Measurements from ENCODE around the gene DMRTA2.

Gene DMRTA2

GRCh38 chr1:50422946-50423669, at the start of gene DMRTA2:
DMRTA2 (minus strand) TSS chr1:50423443; CDS start chr1:50421536, 1,907 bp downstream.
- DNase-seq (ENCODE audit: low read depth in 2 of 2) = no peak

- DNase-seq (ENCODE audit: low read depth in 2 of 2) = no peak
Observed at GRCh38 chr1:50471967-50472366, 48.7 kb upstream of the DMRTA2 start.

- DNase-seq (ENCODE audit: low read depth in 2 of 2) = no peak
Observed at GRCh38 chr1:50462964-50463363, 39.7 kb upstream of the DMRTA2 start.

GRCh38 chr1:50458507-50458906, 35.3 kb upstream of the DMRTA2 start:
- DNase-seq (ENCODE audit: low read depth in 2 of 2) = no peak

GRCh38 chr1:50454911-50455310, 31.7 kb upstream of the DMRTA2 start:
- no peak for DNase-seq (ENCODE audit: low read depth in 2 of 2)

- DNase-seq (ENCODE audit: low read depth in 2 of 2) = no peak
Observed at GRCh38 chr1:50453266-50453665, 30.0 kb upstream of the DMRTA2 start.

- DNase-seq (ENCODE audit: low read depth in 2 of 2) = no peak
Observed at GRCh38 chr1:50452700-50453099, 29.5 kb upstream of the DMRTA2 start.

- DNase-seq (ENCODE audit: low read depth in 2 of 2) = no peak
Observed at GRCh38 chr1:50450861-50451653, 27.8 kb upstream of the DMRTA2 start.

- no peak for DNase-seq (ENCODE audit: low read depth in 2 of 2)
Observed at GRCh38 chr1:50447961-50448360, 24.7 kb upstream of the DMRTA2 start.

GRCh38 chr1:50441183-50441582, 17.9 kb upstream of the DMRTA2 start:
- DNase-seq (ENCODE audit: low read depth in 2 of 2) = no peak

GRCh38 chr1:50438945-50439344, 15.7 kb upstream of the DMRTA2 start:
- no peak for DNase-seq (ENCODE audit: low read depth in 2 of 2)

- DNase-seq (ENCODE audit: low read depth in 2 of 2) = no peak
Observed at GRCh38 chr1:50436489-50436888, 13.2 kb upstream of the DMRTA2 start.

GRCh38 chr1:50430010-50430405, 6.8 kb upstream of the DMRTA2 start:
- DNase-seq (ENCODE audit: low read depth in 2 of 2) = no peak

- DNase-seq (ENCODE audit: low read depth in 2 of 2) = no peak
Observed at GRCh38 chr1:50427818-50428779, 4.9 kb upstream of the DMRTA2 start.

GRCh38 chr1:50427086-50427817, 4.0 kb upstream of the DMRTA2 start:
- no peak for DNase-seq (ENCODE audit: low read depth in 2 of 2)

GRCh38 chr1:50426702-50427085, 3.5 kb upstream of the DMRTA2 start:
- DNase-seq (ENCODE audit: low read depth in 2 of 2) = no peak

- DNase-seq (ENCODE audit: low read depth in 2 of 2) = no peak
Observed at GRCh38 chr1:50426108-50426700, 3.0 kb upstream of the DMRTA2 start.

- no peak for DNase-seq (ENCODE audit: low read depth in 2 of 2)
Observed at GRCh38 chr1:50425376-50426107, 2.3 kb upstream of the DMRTA2 start.

GRCh38 chr1:50424884-50425375, 1.7 kb upstream of the DMRTA2 start:
- no peak for DNase-seq (ENCODE audit: low read depth in 2 of 2)

Measured in stimulated activated CD4-positive, alpha-beta T cell treated with anti-CD3 and anti-CD28 coated beads, Interleukin-4, amount 100 ng/mL, for 48 hours (primary cell).